ENCODE measurements around the gene FCSK.

The FCSK gene

GRCh38 chr16:70526403-70526802, 72.0 kb downstream of the FCSK start:
- DNase-seq, result no peak

- DNase-seq, result no peak
Measured at GRCh38 chr16:70527315-70527996, 73.1 kb downstream of the FCSK start.

GRCh38 chr16:70529051-70529777, 74.8 kb downstream of the FCSK start:
- DNase-seq, result no peak
